ENCODE data around the gene ABCG1. TPM values are rescaled to one million over a fixed set of nuclear protein-coding genes. Genes with fewer than 3 reads are reported as not detected.

ABCG1 gene
- polyA plus RNA-seq, 3 donors, result 3.4 to 11.2 (median 10.9) TPM

- WGBS, 3 donors, result 52 to 70% (median 59%) methylated on average over 11 of the region's 11 CpGs
- H3K27ac ChIP-seq (ENCODE audit: low read depth, low read length), result no peak overlapping the region
Observed at GRCh38 chr21:42209801-42210479, 9.0 kb upstream of the ABCG1 start.

- H3K27ac ChIP-seq (ENCODE audit: low read depth, low read length), result no peak overlapping the region
- 68 to 87% (median 70%) methylated on average over 3 of the region's 3 CpGs for WGBS, 3 donors
Observed at GRCh38 chr21:42212266-42212665, 6.7 kb upstream of the ABCG1 start.

GRCh38 chr21:42213082-42213774 is 5.7 kb upstream of the ABCG1 start:
- WGBS, 3 donors, result 86 to 90% (median 89%) methylated on average over 5 of the region's 5 CpGs
- no peak overlapping the region for H3K27ac ChIP-seq (ENCODE audit: low read depth, low read length)

- 90 to 94% (median 93%) methylated on average over 10 of the region's 10 CpGs for WGBS, 3 donors
- no peak overlapping the region for H3K27ac ChIP-seq (ENCODE audit: low read depth, low read length)
Observed at GRCh38 chr21:42214081-42214750, 4.7 kb upstream of the ABCG1 start.

- 86 to 92% (median 91%) methylated on average over 5 of the region's 5 CpGs for WGBS, 3 donors
- no peak overlapping the region for H3K27ac ChIP-seq (ENCODE audit: low read depth, low read length)
Observed at GRCh38 chr21:42214921-42215320, 4.0 kb upstream of the ABCG1 start.

- no peak overlapping the region for H3K27ac ChIP-seq (ENCODE audit: low read depth, low read length)
- 92 to 96% (median 93%) methylated on average over 9 of the region's 9 CpGs for WGBS, 3 donors
Observed at GRCh38 chr21:42215942-42216725, 2.8 kb upstream of the ABCG1 start.

- 93 to 95% (median 94%) methylated on average over 17 of the region's 17 CpGs for WGBS, 3 donors
- H3K27ac ChIP-seq (ENCODE audit: low read depth, low read length), result no peak overlapping the region
Observed at GRCh38 chr21:42216726-42217572, 2.0 kb upstream of the ABCG1 start.

GRCh38 chr21:42219606-42220137 is 732 bp downstream of the ABCG1 start:
- no peak overlapping the region for H3K27ac ChIP-seq (ENCODE audit: low read depth, low read length)
- 0 to 2% (median 2%) methylated on average over 39 to 41 of the region's 41 CpGs for WGBS, 3 donors

- H3K27ac ChIP-seq (ENCODE audit: low read depth, low read length), result no peak overlapping the region
- 0 to 2% (median 2%) methylated on average over 26 of the region's 26 CpGs for WGBS, 3 donors
Observed at GRCh38 chr21:42220138-42220701, 1.3 kb downstream of the ABCG1 start.

- 65 to 81% (median 66%) methylated on average over 15 of the region's 15 CpGs for WGBS, 3 donors
- H3K27ac ChIP-seq (ENCODE audit: low read depth, low read length), result no peak overlapping the region
Observed at GRCh38 chr21:42221581-42222345, 2.8 kb downstream of the ABCG1 start.

GRCh38 chr21:42222386-42222785 is 3.4 kb downstream of the ABCG1 start:
- no peak overlapping the region for H3K27ac ChIP-seq (ENCODE audit: low read depth, low read length)
- WGBS, 3 donors, result 66 to 94% (median 77%) methylated on average over 6 of the region's 6 CpGs

- 89 to 96% (median 92%) methylated on average over 9 of the region's 9 CpGs for WGBS, 3 donors
- H3K27ac ChIP-seq (ENCODE audit: low read depth, low read length), result no peak overlapping the region
Observed at GRCh38 chr21:42222821-42223390, 4.0 kb downstream of the ABCG1 start.

GRCh38 chr21:42223826-42224575 is 5.1 kb downstream of the ABCG1 start:
- no peak overlapping the region for H3K27ac ChIP-seq (ENCODE audit: low read depth, low read length)
- 93 to 96% (median 96%) methylated on average over 15 of the region's 15 CpGs for WGBS, 3 donors

GRCh38 chr21:42225042-42225441 is 6.1 kb downstream of the ABCG1 start:
- WGBS, 3 donors, result 83 to 96% (median 93%) methylated on average over 4 of the region's 4 CpGs
- no peak overlapping the region for H3K27ac ChIP-seq (ENCODE audit: low read depth, low read length)

- 92 to 95% (median 94%) methylated on average over 13 of the region's 13 CpGs for WGBS, 3 donors
- H3K27ac ChIP-seq (ENCODE audit: low read depth, low read length), result no peak overlapping the region
Observed at GRCh38 chr21:42225571-42226155, 6.7 kb downstream of the ABCG1 start.
